ENCODE data around the gene EOGT. TPM values are rescaled to one million over a fixed set of nuclear protein-coding genes. Genes with fewer than 3 reads are reported as not detected.

Gene EOGT
- 10 to 100 TPM; 15.5 to 24.4 TPM for total RNA-seq

DNA sequence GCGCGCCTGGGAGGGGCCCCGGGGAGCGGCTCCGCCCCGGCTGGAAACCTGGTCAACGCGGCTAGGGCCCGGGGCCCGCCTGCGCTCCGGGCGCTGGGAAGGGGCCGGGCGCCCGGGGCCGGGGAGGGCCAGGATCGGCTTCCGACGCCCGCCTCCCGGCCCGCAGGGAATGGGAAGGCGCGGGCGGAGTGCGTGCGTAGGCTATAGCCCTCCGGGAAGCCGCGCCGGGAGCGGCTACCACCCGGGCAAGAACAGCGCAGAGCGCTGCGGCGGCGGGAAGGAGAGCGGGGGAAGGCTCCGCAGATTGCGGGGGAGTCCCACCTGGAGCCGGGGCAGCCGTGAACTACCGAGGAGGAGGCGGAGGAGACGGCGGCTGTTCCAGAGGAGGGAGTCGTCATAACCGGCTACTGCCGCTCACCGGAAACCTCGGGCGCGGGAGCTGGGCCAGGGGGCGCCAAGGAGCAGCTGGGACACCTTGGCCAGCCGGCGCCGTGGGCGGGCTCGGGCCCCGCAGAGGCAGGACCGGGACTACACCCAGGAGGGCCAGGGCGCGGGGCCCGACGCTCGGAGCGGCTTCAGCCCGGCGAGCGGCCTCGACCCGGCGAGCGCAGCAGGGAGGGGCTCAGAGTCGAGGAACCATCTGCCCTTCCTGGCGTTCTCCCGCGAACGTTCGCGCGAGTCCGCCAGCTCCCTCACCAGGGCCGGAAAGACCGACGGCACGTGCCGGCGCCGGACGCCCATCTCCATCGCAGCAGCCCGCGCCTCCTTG is at the start of gene EOGT:
Gene EOGT (minus strand): TSS at position 432 of the 769 bp plus-strand sequence. CDS start 3,838 bp downstream, outside the sequence.
- Mint-ChIP-seq H3K4me1 (peaks cover 10% of the 10 kb centered on the region), H3K4me3 (peak within 1 kb of the TSS; percentile 82), H3K27ac (peak within 1 kb of the TSS; percentile 73), H3K36me3 (ENCODE audit: low read depth) (peaks cover 47% of the 10 kb centered on the region), H3K9me3 (no peaks in the 10 kb centered on the region), H3K27me3 (no peaks in the 10 kb centered on the region)
- ATAC-seq (replicated peaks): peak; percentile 85

DNA sequence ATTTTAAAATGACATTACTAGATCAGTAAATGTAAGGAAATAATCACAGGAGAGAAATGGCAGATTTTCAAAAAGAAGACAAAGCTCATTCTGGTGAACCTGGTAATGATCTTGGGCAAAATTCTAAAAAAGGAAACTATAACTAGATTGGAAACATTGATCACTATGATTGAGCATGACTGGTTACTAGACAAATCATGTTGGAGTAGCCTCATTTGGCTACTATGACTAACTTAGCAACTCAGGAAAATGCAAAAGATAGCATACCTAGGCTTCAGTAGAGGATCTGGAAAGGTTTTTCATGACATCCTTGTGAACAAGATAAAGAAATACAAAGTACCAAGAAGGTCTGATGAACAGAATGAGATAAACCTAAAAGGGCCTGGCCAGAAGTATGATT is 46.2 kb upstream of the EOGT start:
- no peaks in the 10 kb centered on the region for H3K27me3 Mint-ChIP-seq
- peak; percentile 92 for ATAC-seq (replicated peaks)
- peaks cover 89% of the 10 kb centered on the region for H3K36me3 Mint-ChIP-seq (ENCODE audit: low read depth)
- peaks cover 32% of the 10 kb centered on the region for H3K4me1 Mint-ChIP-seq
- peak overlapping the region; percentile 97 for H3K27ac Mint-ChIP-seq
- H3K4me3 Mint-ChIP-seq: peak overlapping the region; percentile 62
- H3K9me3 Mint-ChIP-seq: no peaks in the 10 kb centered on the region

DNA sequence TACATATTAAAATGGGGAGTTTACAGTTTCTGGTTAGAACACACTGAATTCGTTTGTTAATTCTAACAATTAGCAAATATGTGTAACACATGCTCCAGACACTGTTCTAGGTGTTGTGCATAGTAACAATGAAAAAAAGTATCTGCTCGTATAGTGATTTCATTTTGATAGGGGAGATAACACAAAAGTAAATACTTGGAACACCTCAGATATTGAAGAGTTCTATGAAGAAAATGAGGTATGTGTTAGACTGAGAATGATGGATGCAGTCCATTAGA is 45.4 kb upstream of the EOGT start:
- peaks cover 27% of the 10 kb centered on the region for H3K4me1 Mint-ChIP-seq
- peak overlapping the region; percentile 97 for H3K27ac Mint-ChIP-seq
- ATAC-seq (replicated peaks): peak; percentile 4

DNA sequence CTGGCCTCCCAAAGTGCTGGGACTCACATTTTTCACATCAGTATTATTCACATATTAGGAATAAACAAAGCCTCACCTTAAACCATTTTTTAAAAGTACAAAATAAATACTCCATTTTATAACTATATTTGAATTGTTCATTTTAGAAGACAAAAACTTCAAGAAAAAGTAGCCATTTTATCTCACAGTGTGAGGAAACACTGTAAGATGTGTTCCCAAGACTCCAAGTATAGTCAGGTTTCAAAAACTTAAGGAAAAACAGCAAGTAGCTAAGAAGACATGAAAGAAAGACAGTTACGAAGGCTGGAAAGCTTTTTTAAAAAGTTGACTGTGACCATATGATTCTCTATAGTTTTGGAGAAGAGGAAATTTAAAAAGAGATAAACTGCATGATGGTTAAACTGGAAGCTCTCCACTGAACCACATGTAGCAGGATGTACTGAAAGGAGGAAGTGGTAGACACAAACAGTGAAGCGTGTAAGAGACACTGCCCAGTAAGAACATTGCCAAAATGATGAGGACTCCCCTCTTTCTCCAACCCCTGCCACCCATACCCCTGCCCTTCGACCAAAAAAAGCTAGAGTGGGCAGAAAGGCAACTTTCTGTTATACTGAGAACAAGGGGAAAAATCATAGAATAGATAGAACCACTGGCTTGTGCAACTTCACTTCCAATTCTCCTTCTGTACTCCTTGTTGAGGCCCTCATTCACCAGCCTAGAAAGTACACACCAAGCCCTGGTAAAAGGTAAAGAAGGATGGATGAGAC is 44.9 kb upstream of the EOGT start:
- no peaks in the 10 kb centered on the region for H3K9me3 Mint-ChIP-seq
- H3K27ac Mint-ChIP-seq: peak overlapping the region; percentile 97
- H3K36me3 Mint-ChIP-seq (ENCODE audit: low read depth): peaks cover 92% of the 10 kb centered on the region
- peak; percentile 79 for ATAC-seq (replicated peaks)
- no peaks in the 10 kb centered on the region for H3K27me3 Mint-ChIP-seq
- H3K4me1 Mint-ChIP-seq: peaks cover 23% of the 10 kb centered on the region
- H3K4me3 Mint-ChIP-seq: peak overlapping the region; percentile 62

More for the DNA sequence above, 45.4 kb upstream of the EOGT start:
- no peaks in the 10 kb centered on the region for H3K9me3 Mint-ChIP-seq
- peak overlapping the region; percentile 62 for H3K4me3 Mint-ChIP-seq
- peaks cover 92% of the 10 kb centered on the region for H3K36me3 Mint-ChIP-seq (ENCODE audit: low read depth)
- H3K27me3 Mint-ChIP-seq: no peaks in the 10 kb centered on the region

DNA sequence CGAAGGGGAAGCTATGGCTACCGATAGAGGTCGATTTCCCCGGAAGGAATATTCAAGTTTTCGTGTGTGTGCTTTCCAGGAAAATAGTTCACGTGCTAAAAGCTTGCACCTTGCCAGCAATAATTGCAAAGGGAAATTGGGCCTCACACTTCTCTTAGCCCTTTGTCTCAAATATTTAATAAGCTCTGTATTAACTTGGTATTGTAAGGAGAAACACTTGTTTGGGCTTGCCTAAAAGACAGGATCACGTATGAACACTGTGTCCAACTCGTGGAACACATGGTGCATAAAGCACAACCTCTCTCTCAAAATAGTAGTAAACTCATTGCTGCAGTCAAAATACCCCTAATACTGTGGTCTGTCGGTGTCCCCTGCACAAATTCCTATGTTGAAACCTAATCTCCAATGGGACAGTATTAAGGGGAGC is 39.0 kb upstream of the EOGT start:
- Mint-ChIP-seq H3K27ac (peak overlapping the region; percentile 99), H3K36me3 (ENCODE audit: low read depth) (peaks cover 84% of the 10 kb centered on the region), H3K27me3 (no peaks in the 10 kb centered on the region), H3K4me3 (peak overlapping the region; percentile 98), H3K4me1 (peaks cover 7% of the 10 kb centered on the region), H3K9me3 (no peaks in the 10 kb centered on the region)
- ATAC-seq (replicated peaks): no peak

DNA sequence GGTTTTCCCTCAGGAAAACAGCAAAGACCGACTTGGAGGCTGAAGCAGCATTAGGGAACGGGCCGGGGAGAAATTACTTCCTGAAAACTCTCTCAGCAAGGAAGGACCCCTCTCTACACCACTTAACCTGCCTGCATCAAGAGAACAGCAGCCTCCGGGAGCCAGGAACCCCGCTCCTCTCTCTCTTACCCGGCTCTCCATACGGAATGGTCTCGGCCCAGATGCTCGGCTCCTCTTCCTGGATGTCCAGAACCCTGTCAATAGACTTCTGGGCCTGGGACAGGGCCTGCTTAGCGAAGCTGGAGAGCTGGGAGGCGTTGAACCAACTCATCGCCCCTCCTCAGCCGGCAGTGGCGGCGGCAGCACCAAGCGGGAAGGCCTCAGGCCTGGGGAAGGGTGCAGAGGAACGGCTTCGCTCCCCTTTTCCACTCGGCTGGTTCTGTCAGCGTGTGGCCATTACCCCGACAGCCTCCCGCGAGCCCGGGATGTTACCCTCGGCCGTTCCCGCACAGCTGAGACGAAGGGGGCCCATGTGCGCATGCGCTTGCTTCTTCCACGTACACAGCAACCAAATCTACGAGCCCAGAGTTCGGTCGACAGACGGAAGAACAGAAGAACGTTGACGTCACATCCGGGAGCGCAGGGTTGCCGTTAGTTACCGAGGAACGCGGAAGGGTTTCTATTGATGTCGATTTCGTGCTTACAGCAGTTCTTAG is 38.4 kb upstream of the EOGT start, which contains the start of gene TMF1:
Gene TMF1 (minus strand): TSS at position 578 of the 716 bp plus-strand sequence. CDS start 247 bp downstream, at position 331.
- peaks cover 84% of the 10 kb centered on the region for H3K36me3 Mint-ChIP-seq (ENCODE audit: low read depth)
- H3K4me1 Mint-ChIP-seq: peaks cover 11% of the 10 kb centered on the region
- H3K27ac Mint-ChIP-seq: peak within 1 kb of the TSS; percentile 99
- ATAC-seq (replicated peaks): peak; percentile 95
- H3K27me3 Mint-ChIP-seq: no peaks in the 10 kb centered on the region
- H3K4me3 Mint-ChIP-seq: peak within 1 kb of the TSS; percentile 98
- no peaks in the 10 kb centered on the region for H3K9me3 Mint-ChIP-seq

DNA sequence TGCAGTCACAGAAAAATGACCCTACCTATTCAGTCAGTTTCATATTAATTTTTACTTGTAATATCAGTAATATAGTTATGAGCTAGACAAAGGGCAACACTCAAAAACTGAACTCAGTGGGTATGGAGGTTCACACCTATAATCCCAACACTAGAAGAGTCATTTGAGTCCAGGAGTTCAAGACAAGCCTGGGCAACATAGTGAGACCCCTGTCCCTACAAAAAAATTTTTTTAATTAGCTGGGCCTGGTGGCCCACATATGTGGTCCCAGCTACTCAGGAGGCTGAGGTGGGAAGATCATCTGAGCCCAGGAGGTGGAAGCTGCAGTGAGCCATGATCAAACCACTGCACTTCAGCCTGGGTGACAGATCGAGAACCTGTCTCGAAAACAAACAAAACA is 35.5 kb upstream of the EOGT start:
- Mint-ChIP-seq H3K27me3 (no peaks in the 10 kb centered on the region), H3K36me3 (ENCODE audit: low read depth) (peaks cover 89% of the 10 kb centered on the region), H3K27ac (no peak overlapping the region), H3K4me1 (peaks cover 17% of the 10 kb centered on the region), H3K9me3 (no peaks in the 10 kb centered on the region), H3K4me3 (peak overlapping the region; percentile 98)
- ATAC-seq (replicated peaks): no peak

DNA sequence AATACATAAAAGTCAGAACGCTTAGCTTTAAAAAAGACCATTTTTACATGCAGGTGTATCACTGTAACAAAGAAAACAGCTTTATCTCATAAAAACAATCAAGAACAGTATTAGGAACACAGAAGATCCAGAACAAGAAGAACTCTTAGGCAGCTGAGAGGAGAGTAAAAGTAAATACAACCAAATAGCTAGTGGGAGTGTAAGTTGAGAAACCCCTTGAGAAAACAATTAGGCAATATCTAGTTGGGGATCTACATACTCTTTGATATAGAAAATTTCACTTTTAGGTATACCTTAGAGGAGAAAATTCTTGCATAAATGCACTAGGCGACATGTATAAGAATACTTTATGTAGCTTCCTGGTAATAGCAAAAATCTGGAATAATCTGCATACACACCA is 31.1 kb upstream of the EOGT start:
- peaks cover 25% of the 10 kb centered on the region for H3K4me1 Mint-ChIP-seq
- no peaks in the 10 kb centered on the region for H3K27me3 Mint-ChIP-seq
- H3K4me3 Mint-ChIP-seq: no peak overlapping the region
- peaks cover 94% of the 10 kb centered on the region for H3K36me3 Mint-ChIP-seq (ENCODE audit: low read depth)
- no peaks in the 10 kb centered on the region for H3K9me3 Mint-ChIP-seq
- no peak for ATAC-seq (replicated peaks)
- no peak overlapping the region for H3K27ac Mint-ChIP-seq

DNA sequence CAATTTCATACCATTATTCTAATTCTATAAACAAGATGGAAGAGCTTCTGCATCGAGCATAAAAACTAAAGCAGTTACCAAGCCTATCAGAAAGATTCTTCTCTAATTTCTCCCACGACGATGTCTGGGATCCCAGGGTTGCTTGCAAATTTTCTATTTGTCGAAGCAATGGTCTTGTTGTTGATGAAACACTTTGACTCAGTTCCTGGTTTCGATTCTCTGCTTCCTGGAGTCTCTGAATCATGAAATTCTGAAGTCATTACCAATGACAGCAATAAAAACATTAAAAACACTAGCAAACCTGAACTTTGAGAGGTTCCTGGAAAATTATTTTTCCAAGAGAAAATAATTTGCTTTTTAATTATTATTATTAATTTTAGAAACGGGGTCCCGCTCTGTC is 20.0 kb upstream of the EOGT start:
- Mint-ChIP-seq H3K36me3 (ENCODE audit: low read depth) (peaks cover 97% of the 10 kb centered on the region), H3K9me3 (no peaks in the 10 kb centered on the region), H3K4me3 (peak overlapping the region; percentile 26), H3K27me3 (no peaks in the 10 kb centered on the region), H3K27ac (peak overlapping the region; percentile 79), H3K4me1 (peaks cover 10% of the 10 kb centered on the region)
- peak; percentile 88 for ATAC-seq (replicated peaks)

DNA sequence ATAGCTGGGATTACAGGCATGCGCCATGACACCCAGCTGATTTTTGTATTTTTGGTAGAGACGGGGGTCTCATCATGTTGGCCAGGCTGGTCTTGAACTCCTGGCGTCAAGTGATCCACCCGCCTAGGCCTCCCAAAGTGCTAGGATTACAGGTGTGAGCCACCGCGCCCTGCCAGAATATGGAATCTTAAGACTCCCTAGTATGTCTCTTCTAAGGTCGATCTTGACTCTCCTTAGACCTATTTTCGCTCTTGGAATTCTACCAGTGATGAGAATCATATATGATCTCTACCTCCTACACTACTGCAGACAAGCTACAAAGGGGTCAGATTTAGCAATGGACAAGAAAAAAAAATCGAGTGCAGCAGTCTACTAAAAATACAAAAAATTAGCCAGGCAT is 19.3 kb upstream of the EOGT start:
- peak overlapping the region; percentile 26 for H3K4me3 Mint-ChIP-seq

DNA sequence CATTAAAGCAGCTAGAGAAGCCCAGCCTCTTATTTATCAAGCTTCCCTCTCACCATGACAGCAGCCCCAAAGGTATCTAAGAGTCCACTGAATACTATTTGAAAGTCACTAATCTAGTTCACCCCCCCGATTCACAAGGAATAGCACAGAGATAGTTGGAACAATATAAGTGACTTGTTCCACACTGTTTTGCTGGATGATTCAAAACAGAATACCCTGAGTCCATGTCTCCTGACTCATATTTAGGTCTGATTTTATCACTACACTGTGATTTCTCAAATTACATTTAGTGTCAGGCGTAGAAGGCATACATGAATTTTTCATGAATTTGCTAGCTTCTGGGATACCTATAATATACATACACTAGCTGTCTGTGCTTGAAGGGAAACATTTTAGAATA is 18.7 kb upstream of the EOGT start:
- H3K9me3 Mint-ChIP-seq: no peaks in the 10 kb centered on the region

More for the DNA sequence above, 19.3 kb upstream of the EOGT start:
- peak overlapping the region; percentile 79 for H3K27ac Mint-ChIP-seq
- no peaks in the 10 kb centered on the region for H3K27me3 Mint-ChIP-seq
- H3K4me1 Mint-ChIP-seq: peaks cover 10% of the 10 kb centered on the region
- H3K36me3 Mint-ChIP-seq (ENCODE audit: low read depth): peaks cover 97% of the 10 kb centered on the region
- no peak for ATAC-seq (replicated peaks)
- no peaks in the 10 kb centered on the region for H3K9me3 Mint-ChIP-seq

DNA sequence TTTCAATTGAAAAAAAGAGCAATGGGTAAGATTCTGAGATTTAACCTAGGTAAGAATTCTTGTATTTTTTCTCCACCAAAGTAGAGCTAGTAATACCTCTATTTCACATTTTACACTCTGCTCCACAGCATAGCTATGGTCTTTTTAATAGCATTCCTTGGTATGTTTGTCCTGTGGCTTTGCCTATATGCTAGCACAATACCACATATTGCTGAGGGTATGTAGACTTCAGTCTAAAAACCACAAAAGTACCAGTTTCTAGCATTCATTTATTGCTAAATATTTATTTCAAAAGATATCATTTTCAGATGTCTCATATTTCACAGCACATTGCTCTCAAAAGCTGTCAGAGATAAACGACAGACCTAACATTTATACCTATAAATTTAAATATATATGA is 18.2 kb upstream of the EOGT start:
- ATAC-seq (replicated peaks): no peak
- Mint-ChIP-seq H3K4me3 (no peak overlapping the region), H3K27ac (peak overlapping the region; percentile 79), H3K27me3 (no peaks in the 10 kb centered on the region), H3K4me1 (peaks cover 10% of the 10 kb centered on the region), H3K9me3 (no peaks in the 10 kb centered on the region), H3K36me3 (ENCODE audit: low read depth) (peaks cover 96% of the 10 kb centered on the region)

More for the DNA sequence above, 18.7 kb upstream of the EOGT start:
- peaks cover 97% of the 10 kb centered on the region for H3K36me3 Mint-ChIP-seq (ENCODE audit: low read depth)
- H3K27ac Mint-ChIP-seq: peak overlapping the region; percentile 79
- no peak overlapping the region for H3K4me3 Mint-ChIP-seq
- peak; percentile 75 for ATAC-seq (replicated peaks)
- H3K4me1 Mint-ChIP-seq: peaks cover 10% of the 10 kb centered on the region
- H3K27me3 Mint-ChIP-seq: no peaks in the 10 kb centered on the region

DNA sequence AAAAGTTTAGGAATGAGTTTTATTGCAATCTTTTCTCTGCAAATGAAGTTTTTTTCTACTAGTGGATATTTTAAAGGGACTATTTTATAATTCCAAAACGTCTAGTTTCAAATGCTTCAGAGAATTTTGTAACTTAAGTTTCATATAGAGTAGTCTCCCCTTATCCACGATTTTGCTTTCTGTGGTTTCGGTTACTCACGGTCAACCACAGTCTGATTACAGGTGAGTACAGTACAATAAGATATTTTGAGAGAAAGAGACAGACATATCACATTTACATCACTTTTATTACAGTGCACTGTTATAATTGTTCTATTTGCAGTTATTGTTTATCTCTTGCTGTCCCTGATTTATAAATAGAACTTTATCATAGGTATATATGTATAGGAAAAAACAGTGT is 7.4 kb upstream of the EOGT start:
- Mint-ChIP-seq H3K36me3 (ENCODE audit: low read depth) (peaks cover 68% of the 10 kb centered on the region), H3K27ac (no peak overlapping the region), H3K9me3 (no peaks in the 10 kb centered on the region)

DNA sequence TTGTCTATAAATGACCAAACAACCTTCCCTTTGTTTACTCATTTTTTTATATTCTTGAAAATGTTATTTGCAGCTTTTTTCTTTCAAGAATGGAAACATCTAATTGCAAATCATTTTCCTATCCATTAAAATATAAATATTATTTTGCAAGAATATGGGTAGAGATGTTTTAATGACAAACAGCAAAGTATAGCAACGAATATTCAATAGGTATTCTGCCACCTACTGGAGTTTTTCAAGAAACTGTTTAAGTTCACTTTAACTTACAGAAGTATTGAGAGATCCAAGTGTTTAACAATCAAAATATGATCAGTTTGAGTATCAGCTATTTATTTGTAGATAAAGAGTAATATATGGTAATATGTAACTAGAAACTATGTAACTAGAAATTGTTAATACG is 6.9 kb upstream of the EOGT start:
- H3K4me1 Mint-ChIP-seq: no peaks in the 10 kb centered on the region
- H3K27ac Mint-ChIP-seq: no peak overlapping the region
- ATAC-seq (replicated peaks): no peak
- H3K9me3 Mint-ChIP-seq: no peaks in the 10 kb centered on the region
- no peaks in the 10 kb centered on the region for H3K27me3 Mint-ChIP-seq
- H3K4me3 Mint-ChIP-seq: no peak overlapping the region
- H3K36me3 Mint-ChIP-seq (ENCODE audit: low read depth): peaks cover 63% of the 10 kb centered on the region

More for the DNA sequence above, 7.4 kb upstream of the EOGT start:
- ATAC-seq (replicated peaks): peak; percentile 43
- H3K4me3 Mint-ChIP-seq: no peak overlapping the region
- no peaks in the 10 kb centered on the region for H3K27me3 Mint-ChIP-seq
- no peaks in the 10 kb centered on the region for H3K4me1 Mint-ChIP-seq

Measured in activated T-helper 17 cell treated with anti-CD3 and anti-CD28 coated beads, Interleukin-2, amount 50 U/mL, for 72 hours (primary cell).